ENCODE data around the gene SSRP1. TPM values are rescaled to one million over a fixed set of nuclear protein-coding genes. Genes with fewer than 3 reads are reported as not detected.

The SSRP1 gene
- total and polyA plus RNA-seq, 9 of the 15 experiments (the other 6 are each of a cell fraction or from before 2014, with no cell fraction given), result 91.1 to 416 (median 245) TPM

- CTCF ChIA-PET (ENCODE audit: low intra/inter-chr PET ratio), result interaction anchor here (0.7 kb wide), 1 partner anchor 337 kb away, joined by 3 read pairs; no protein-coding TSS in a partner anchor
- Histone ChIP-seq H3K9ac (ENCODE audit: insufficient read depth in 1 of 2, low read depth in 2 of 2, low read length in 2 of 2) (no peak overlapping the region), H3K9me3 (replicated peaks; ENCODE audit: control insufficient read depth, insufficient read depth, low read depth, low read length) (no peaks in the 10 kb centered on the region), H3K27me3 (ENCODE audit: control insufficient read depth in 2 of 2, insufficient read depth in 2 of 2, low read length in 2 of 2) (no peaks in the 10 kb centered on the region; a peak in 2 of 5 replicates), H3K4me1 (replicated peaks in 1 of 2; ENCODE audit: control insufficient read depth in 2 of 2, insufficient read depth in 2 of 2, low read length in 2 of 2) (peaks cover 10 to 17% of the 10 kb centered on the region in 2 experiments; a peak in 4 of 5 replicates), H3K27ac (ENCODE audit: extremely low read depth, low read depth, low read length) (no peak overlapping the region), H3K9me1 (ENCODE audit: control insufficient read depth, insufficient read depth, low read length) (no peaks in the 10 kb centered on the region), H3K4me3 (no peak overlapping the region), H3K79me2 (ENCODE audit: control insufficient read depth, insufficient read depth, low read length) (peaks cover 19% of the 10 kb centered on the region), H4K20me1 (replicated peaks; ENCODE audit: control insufficient read depth, insufficient read depth, low read length) (no peaks in the 10 kb centered on the region), H2AFZ (ENCODE audit: low read depth, low read length) (0 out of 2 replicates have a peak overlapping the region, but pooled peaks have one; percentile 4), H3K36me3 (ENCODE audit: control insufficient read depth, insufficient read depth, low read length) (peaks cover 4% of the 10 kb centered on the region), H3K4me2 (ENCODE audit: insufficient read depth, low read length) (no peak overlapping the region)
- BruUV-seq (replicated peaks), result no TSS peak
- in situ Hi-C loops (cut with MboI), result no loop called here
- intact Hi-C loops (cut with micrococcal nuclease), result no loop called here
- POLR2A ChIA-PET, result interaction anchor here (0.6 to 1.3 kb wide), 3 partner anchors 10 to 302 kb away, joined by 3 to 6 read pairs (median 4); partner anchors contain the start of gene TNKS1BP1
- no peak for DNase-seq (ENCODE audit: extremely low read depth in 1 of 4, low spot score in 3 of 4)
- ATAC-seq, result no peak
- 46% methylated on average over 4 of the region's 5 CpGs for WGBS (ENCODE audit: insufficient coverage, low coverage, missing lambda C conversion rate)
- TF ChIP-seq KHSRP (IDR thresholded peaks at IDR 0.05), result no peak
- TF ChIP-seq E2F1 (CRISPR knock-in tag; IDR thresholded peaks at IDR 0.05), result no peak
- TF ChIP-seq RBM22 (IDR thresholded peaks at IDR 0.05; ENCODE audit: low read depth, low read length, poor library complexity, severe bottlenecking), result no peak
- TF ChIP-seq NCOA4 (IDR thresholded peaks at IDR 0.05; ENCODE audit: partially characterized antibody), result no peak
- no peak for TF ChIP-seq EP400 (IDR thresholded peaks at IDR 0.05)
- TF ChIP-seq CCNT2 (IDR thresholded peaks at IDR 0.05; ENCODE audit: borderline replicate concordance, extremely low read depth, insufficient read length, low read depth, low read length), result no peak
- no peak for TF ChIP-seq ZNF282 (CRISPR knock-in tag; IDR thresholded peaks at IDR 0.05)
- no peak for TF ChIP-seq PCBP1 (IDR thresholded peaks at IDR 0.05; ENCODE audit: low read depth, low read length, poor library complexity, severe bottlenecking)
- FAIRE-seq, result no peak
Measured at GRCh38 chr11:57339328-57339727, 3.6 kb upstream of the SSRP1 start.

Measured in K562 (cell line).